ENCODE data around the gene C6orf132. TPM values are rescaled to one million over a fixed set of nuclear protein-coding genes. Genes with fewer than 3 reads are reported as not detected.
A peak's percentile ranks its signal among the peaks of the same experiment; 100 is the strongest.

The C6orf132 gene
- total and polyA plus RNA-seq, 9 of the 15 experiments (the other 6 are each of a cell fraction or from before 2014, with no cell fraction given) = 0.06 to 0.35 (median 0.14) TPM

- TF ChIP-seq USF1 (CRISPR knock-in tag; IDR thresholded peaks at IDR 0.05) (peak; percentile 31; the same call in 1 of the 2 replicates), COPS2 (conservative IDR thresholded peaks at IDR 0.05) (no peak), BHLHE40 (IDR thresholded peaks at IDR 0.05; ENCODE audit: low read length) (no peak), ZNF77 (CRISPR knock-in tag; IDR thresholded peaks at IDR 0.05) (no peak), GABPA (tag; conservative IDR thresholded peaks at IDR 0.05; ENCODE audit: low read depth) (no peak), HES1 (IDR thresholded peaks at IDR 0.05; ENCODE audit: low read depth) (no peak), SMARCB1 (IDR thresholded peaks at IDR 0.05; ENCODE audit: insufficient read length, low read depth) (no peak), REST (IDR thresholded peaks at IDR 0.05; ENCODE audit: borderline replicate concordance) (peak; percentile 45; the same call in 1 of the 2 replicates), REST (CRISPR knock-in tag; IDR thresholded peaks at IDR 0.05; ENCODE audit: low read depth) (0 out of 2 replicates have a peak, but pooled peaks have one; percentile 30), TFAM (CRISPR knock-in tag; conservative IDR thresholded peaks at IDR 0.05) (no peak), ZFP91 (CRISPR knock-in tag; IDR thresholded peaks at IDR 0.05) (no peak), TCF3 (CRISPR knock-in tag; IDR thresholded peaks at IDR 0.05) (peak; percentile 62), ZNF175 (CRISPR knock-in tag; IDR thresholded peaks at IDR 0.05; ENCODE audit: low read depth) (no peak), ZBTB8A (IDR thresholded peaks at IDR 0.05; ENCODE audit: partially characterized antibody) (no peak), TSC22D4 (tag; IDR thresholded peaks at IDR 0.05) (no peak), SREBF2 (CRISPR knock-in tag; IDR thresholded peaks at IDR 0.05) (no peak)
Observed at GRCh38 chr6:42136508-42137193, 5.8 kb downstream of the C6orf132 start (continued).

All from K562 (cell line).